ENCODE data around the gene PPP1CC. TPM values are rescaled to one million over a fixed set of nuclear protein-coding genes. Genes with fewer than 3 reads are reported as not detected.

The PPP1CC gene
- total RNA-seq, 1 experiment from 2014 or later, result 321 TPM

GRCh38 chr12:110778833-110779577 is 36.3 kb upstream of the PPP1CC start:
- CTCF ChIA-PET, result no interaction called here
- H3K9me3 Mint-ChIP-seq, result no peaks in the 10 kb centered on the region; the same call in 1 of the 2 replicates
- H3K27ac Mint-ChIP-seq, result no peak overlapping the region

GRCh38 chr12:110776410-110776809 is 33.7 kb upstream of the PPP1CC start:
- Mint-ChIP-seq H3K4me1 (peaks cover 12% of the 10 kb centered on the region), H3K36me3 (peaks cover 10% of the 10 kb centered on the region), H3K9me3 (peaks cover 11% of the 10 kb centered on the region), H3K27ac (peak overlapping the region; percentile 27; the same call in 1 of the 2 replicates), H3K4me3 (no peak overlapping the region), H3K27me3 (ENCODE audit: low read depth) (no peaks in the 10 kb centered on the region; the same call in 1 of the 2 replicates)
- TF ChIP-seq ZNF317 (CRISPR knock-in tag; IDR thresholded peaks at IDR 0.05; ENCODE audit: borderline replicate concordance, low read depth), result peak; percentile 59; the same call in 1 of the 2 replicates
- TF ChIP-seq USF1 (CRISPR knock-in tag; IDR thresholded peaks at IDR 0.05), result no peak
- ATAC-seq (no peak), DNase-seq (ENCODE audit: low spot score) (no peak)
- ChIA-PET CTCF (interaction anchor here (2.0 kb wide), 1 partner anchor 111 kb away, joined by 5 read pairs; no protein-coding TSS in a partner anchor), POLR2A (no interaction called here)

More at GRCh38 chr12:110778833-110779577, 36.3 kb upstream of the PPP1CC start:
- ATAC-seq, result no peak
- no peaks in the 10 kb centered on the region; the same call in none of the 2 replicates for H3K27me3 Mint-ChIP-seq (ENCODE audit: low read depth)
- no peaks in the 10 kb centered on the region for H3K36me3 Mint-ChIP-seq
- POLR2A ChIA-PET, result no interaction called here
- TF ChIP-seq ZNF396 (CRISPR knock-in tag; IDR thresholded peaks at IDR 0.05; ENCODE audit: borderline replicate concordance), result no peak
- no peak for TF ChIP-seq ATF3 (CRISPR knock-in tag; conservative IDR thresholded peaks at IDR 0.05)
- TF ChIP-seq ZBTB43 (CRISPR knock-in tag; IDR thresholded peaks at IDR 0.05), result no peak
- peaks cover 22% of the 10 kb centered on the region for H3K4me1 Mint-ChIP-seq
- DNase-seq (ENCODE audit: low spot score), result no peak
- H3K4me3 Mint-ChIP-seq, result no peak overlapping the region

- Mint-ChIP-seq H3K4me3 (no peak overlapping the region), H3K9me3 (peaks cover 16% of the 10 kb centered on the region), H3K27ac (no peak overlapping the region), H3K36me3 (peaks cover 15% of the 10 kb centered on the region), H3K4me1 (peaks cover 12% of the 10 kb centered on the region), H3K27me3 (ENCODE audit: low read depth) (peaks cover 2% of the 10 kb centered on the region)
- ATAC-seq (no peak), DNase-seq (ENCODE audit: low spot score) (no peak)
- CTCF ChIA-PET, result no interaction called here
- POLR2A ChIA-PET, result no interaction called here
- TF ChIP-seq AFF4 (CRISPR knock-in tag; IDR thresholded peaks at IDR 0.05; ENCODE audit: borderline replicate concordance) (no peak), ZSCAN18 (CRISPR knock-in tag; IDR thresholded peaks at IDR 0.05) (no peak), HMGA2 (CRISPR knock-in tag; IDR thresholded peaks at IDR 0.05) (no peak), MXD4 (CRISPR knock-in tag; IDR thresholded peaks at IDR 0.05; ENCODE audit: borderline replicate concordance) (no peak), MAX (CRISPR knock-in tag; IDR thresholded peaks at IDR 0.05) (no peak)
Measured at GRCh38 chr12:110775997-110776396, 33.3 kb upstream of the PPP1CC start.
